Stimulated activated naive CD8-positive, alpha-beta T cell treated with anti-CD3 and anti-CD28 coated beads, Interleukin-15, Interleukin-2, amounts not matched to agents 100 ng/mL and 50 ng/mL, for 24 hours (primary cell): Measurements from ENCODE around the gene SLC9A3.

Experiments used
- H3K27ac Mint-ChIP-seq: one replicate; pipeline ENCODE4 v1.8.0; 2021; ENCODE audit warnings: mild to moderate bottlenecking, mixed read lengths
- H3K27me3 Mint-ChIP-seq: one replicate; pipeline ENCODE4 v1.8.0; 2021; ENCODE audit warnings: mixed read lengths
- H3K36me3 Mint-ChIP-seq: one replicate; pipeline ENCODE4 v1.8.0; 2021; ENCODE audit warnings: low read depth, mixed read lengths
- H3K4me1 Mint-ChIP-seq: one replicate; pipeline ENCODE4 v1.8.0; 2021; ENCODE audit warnings: low read depth, mixed read lengths
- H3K4me3 Mint-ChIP-seq: one replicate; pipeline ENCODE4 v1.8.0; 2021; ENCODE audit warnings: mild to moderate bottlenecking, mixed read lengths
- H3K9me3 Mint-ChIP-seq: one replicate; pipeline ENCODE4 v1.8.0; 2021; ENCODE audit warnings: mixed read lengths

SLC9A3 gene

GRCh38 chr5:527646-528628 lies 3.7 kb upstream of the SLC9A3 start:
- no peaks in the 10 kb centered on the region for H3K9me3 Mint-ChIP-seq
- H3K4me1 Mint-ChIP-seq, result peaks cover 42% of the 10 kb centered on the region
- no peak overlapping the region for H3K27ac Mint-ChIP-seq
- H3K27me3 Mint-ChIP-seq, result peaks cover 62% of the 10 kb centered on the region
- peak overlapping the region; percentile 19 for H3K4me3 Mint-ChIP-seq
- H3K36me3 Mint-ChIP-seq, result no peaks in the 10 kb centered on the region

GRCh38 chr5:526456-527088 lies 2.3 kb upstream of the SLC9A3 start:
- H3K36me3 Mint-ChIP-seq, result no peaks in the 10 kb centered on the region
- peaks cover 66% of the 10 kb centered on the region for H3K27me3 Mint-ChIP-seq
- H3K4me1 Mint-ChIP-seq, result peaks cover 42% of the 10 kb centered on the region
- H3K9me3 Mint-ChIP-seq, result no peaks in the 10 kb centered on the region
- no peak overlapping the region for H3K4me3 Mint-ChIP-seq
- H3K27ac Mint-ChIP-seq, result no peak overlapping the region

GRCh38 chr5:525916-526315 lies 1.7 kb upstream of the SLC9A3 start:
- H3K36me3 Mint-ChIP-seq, result no peaks in the 10 kb centered on the region
- H3K27me3 Mint-ChIP-seq, result peaks cover 66% of the 10 kb centered on the region
- no peak overlapping the region for H3K4me3 Mint-ChIP-seq
- no peaks in the 10 kb centered on the region for H3K9me3 Mint-ChIP-seq
- H3K27ac Mint-ChIP-seq, result no peak overlapping the region
- peaks cover 42% of the 10 kb centered on the region for H3K4me1 Mint-ChIP-seq

GRCh38 chr5:524973-525761 lies 918 bp upstream of the SLC9A3 start:
- Mint-ChIP-seq H3K36me3 (no peaks in the 10 kb centered on the region), H3K4me3 (peak overlapping the region; percentile 39), H3K27ac (no peak overlapping the region), H3K4me1 (peaks cover 35% of the 10 kb centered on the region), H3K27me3 (peaks cover 59% of the 10 kb centered on the region), H3K9me3 (no peaks in the 10 kb centered on the region)

GRCh38 chr5:523441-524222 lies 617 bp downstream of the SLC9A3 start:
- Mint-ChIP-seq H3K27me3 (peaks cover 43% of the 10 kb centered on the region), H3K4me3 (no peak overlapping the region), H3K36me3 (no peaks in the 10 kb centered on the region), H3K9me3 (no peaks in the 10 kb centered on the region), H3K4me1 (peaks cover 20% of the 10 kb centered on the region), H3K27ac (no peak overlapping the region)

- no peaks in the 10 kb centered on the region for H3K9me3 Mint-ChIP-seq
- no peak overlapping the region for H3K4me3 Mint-ChIP-seq
- no peaks in the 10 kb centered on the region for H3K36me3 Mint-ChIP-seq
- peaks cover 20% of the 10 kb centered on the region for H3K4me1 Mint-ChIP-seq
- peaks cover 44% of the 10 kb centered on the region for H3K27me3 Mint-ChIP-seq
- H3K27ac Mint-ChIP-seq, result no peak overlapping the region
These were observed 1.3 kb downstream of the SLC9A3 start for GRCh38 chr5:522899-523440.

GRCh38 chr5:522116-522515 lies 2.1 kb downstream of the SLC9A3 start:
- no peak overlapping the region for H3K27ac Mint-ChIP-seq
- peaks cover 13% of the 10 kb centered on the region for H3K4me1 Mint-ChIP-seq

GRCh38 chr5:521680-522079 lies 2.6 kb downstream of the SLC9A3 start:
- Mint-ChIP-seq H3K4me1 (peaks cover 8% of the 10 kb centered on the region), H3K36me3 (no peaks in the 10 kb centered on the region), H3K27me3 (peaks cover 47% of the 10 kb centered on the region), H3K4me3 (no peak overlapping the region), H3K27ac (no peak overlapping the region), H3K9me3 (no peaks in the 10 kb centered on the region)

More at GRCh38 chr5:522116-522515, 2.1 kb downstream of the SLC9A3 start:
- Mint-ChIP-seq H3K9me3 (no peaks in the 10 kb centered on the region), H3K36me3 (no peaks in the 10 kb centered on the region), H3K27me3 (peaks cover 45% of the 10 kb centered on the region), H3K4me3 (no peak overlapping the region)

GRCh38 chr5:520850-521226 lies 3.4 kb downstream of the SLC9A3 start:
- H3K9me3 Mint-ChIP-seq, result no peaks in the 10 kb centered on the region
- no peak overlapping the region for H3K4me3 Mint-ChIP-seq
- no peak overlapping the region for H3K27ac Mint-ChIP-seq
- peaks cover 44% of the 10 kb centered on the region for H3K27me3 Mint-ChIP-seq
- H3K4me1 Mint-ChIP-seq, result peaks cover 8% of the 10 kb centered on the region
- H3K36me3 Mint-ChIP-seq, result no peaks in the 10 kb centered on the region

- H3K36me3 Mint-ChIP-seq, result no peaks in the 10 kb centered on the region
- H3K27ac Mint-ChIP-seq, result no peak overlapping the region
- no peak overlapping the region for H3K4me3 Mint-ChIP-seq
- no peaks in the 10 kb centered on the region for H3K9me3 Mint-ChIP-seq
- H3K27me3 Mint-ChIP-seq, result peaks cover 40% of the 10 kb centered on the region
- peaks cover 8% of the 10 kb centered on the region for H3K4me1 Mint-ChIP-seq
These were observed 3.9 kb downstream of the SLC9A3 start for GRCh38 chr5:520196-520849.

GRCh38 chr5:518721-519120 lies 5.5 kb downstream of the SLC9A3 start:
- peaks cover 3% of the 10 kb centered on the region for H3K4me1 Mint-ChIP-seq
- no peak overlapping the region for H3K4me3 Mint-ChIP-seq
- peaks cover 36% of the 10 kb centered on the region for H3K27me3 Mint-ChIP-seq
- no peaks in the 10 kb centered on the region for H3K36me3 Mint-ChIP-seq
- no peak overlapping the region for H3K27ac Mint-ChIP-seq
- H3K9me3 Mint-ChIP-seq, result no peaks in the 10 kb centered on the region

GRCh38 chr5:517535-518100 lies 6.6 kb downstream of the SLC9A3 start:
- H3K27me3 Mint-ChIP-seq, result peaks cover 30% of the 10 kb centered on the region

GRCh38 chr5:516980-517379 lies 7.3 kb downstream of the SLC9A3 start:
- Mint-ChIP-seq H3K4me1 (no peaks in the 10 kb centered on the region), H3K27ac (no peak overlapping the region), H3K36me3 (no peaks in the 10 kb centered on the region), H3K4me3 (no peak overlapping the region), H3K9me3 (no peaks in the 10 kb centered on the region), H3K27me3 (peaks cover 30% of the 10 kb centered on the region)

More at GRCh38 chr5:517535-518100, 6.6 kb downstream of the SLC9A3 start:
- Mint-ChIP-seq H3K36me3 (no peaks in the 10 kb centered on the region), H3K9me3 (no peaks in the 10 kb centered on the region), H3K27ac (no peak overlapping the region), H3K4me1 (no peaks in the 10 kb centered on the region), H3K4me3 (no peak overlapping the region)
